AG04449 (cell line): ENCODE measurements around the gene TRIM4.

Source experiments
- CTCF ChIA-PET: fragments of 350-600 bp; formaldehyde crosslinking; extraction: SDS; loops from one replicate; lab custom pipeline; 2021; ENCODE audit warnings: antibody characterized with exemption; lab: Yijun Ruan, JAX
- POLR2A ChIA-PET: fragments of 400-600, 350-600 bp; formaldehyde crosslinking; extraction: SDS; loops from one replicate; lab custom pipeline; 2020; ENCODE audit warnings: antibody characterized with exemption, inconsistent platforms; lab: Yijun Ruan, JAX
- DNase-seq: peaks from one replicate; pipeline ENCODE4 v3.0.0-alpha.2; 2010; ENCODE audit warnings: low read depth, low spot score
- H3K4me3 ChIP-seq: 2 replicates; pipeline ENCODE4 v1.5.1; 2011; ENCODE audit warnings: low read depth, mild to moderate bottlenecking, control low read depth, low read length
- TF ChIP-seq, protein P1 (sequence below): IDR thresholded peaks from one replicate; pipeline ENCODE4 v1.5.1; 2011; ENCODE audit warnings: mild to moderate bottlenecking, moderate library complexity, low read length, control low read depth, inconsistent platforms; ENCODE audit not compliant: insufficient read depth; ENCODE audit errors: missing control alignments

TRIM4 gene

DNA sequence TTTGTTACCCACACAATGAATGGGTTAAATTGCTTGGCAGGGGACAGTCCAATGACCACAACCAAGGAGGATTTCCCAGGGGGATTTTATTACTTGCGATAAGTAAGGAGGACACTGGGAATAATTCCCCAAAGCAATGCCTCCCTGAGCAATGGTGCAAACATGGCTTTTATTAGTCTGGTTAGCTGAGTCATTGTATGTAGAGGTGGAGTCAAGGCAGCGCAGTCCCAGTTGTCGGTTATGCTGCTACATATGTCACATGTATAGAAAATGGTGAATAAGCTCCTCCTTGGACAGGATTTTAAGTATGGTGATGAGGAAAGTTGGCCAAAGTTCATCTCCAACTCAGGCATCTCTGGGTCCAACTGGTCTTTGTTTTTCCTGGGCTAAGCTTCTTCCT is 3.9 kb upstream of the TRIM4 start:
- ChIA-PET CTCF (interaction anchor here (0.6 to 13.7 kb wide), 3 partner anchors 46 to 66 kb away, joined by 3 to 190 read pairs (median 5); no protein-coding TSS in a partner anchor), POLR2A (no interaction called here)
- no peak for DNase-seq
- TF ChIP-seq, protein P1, sequence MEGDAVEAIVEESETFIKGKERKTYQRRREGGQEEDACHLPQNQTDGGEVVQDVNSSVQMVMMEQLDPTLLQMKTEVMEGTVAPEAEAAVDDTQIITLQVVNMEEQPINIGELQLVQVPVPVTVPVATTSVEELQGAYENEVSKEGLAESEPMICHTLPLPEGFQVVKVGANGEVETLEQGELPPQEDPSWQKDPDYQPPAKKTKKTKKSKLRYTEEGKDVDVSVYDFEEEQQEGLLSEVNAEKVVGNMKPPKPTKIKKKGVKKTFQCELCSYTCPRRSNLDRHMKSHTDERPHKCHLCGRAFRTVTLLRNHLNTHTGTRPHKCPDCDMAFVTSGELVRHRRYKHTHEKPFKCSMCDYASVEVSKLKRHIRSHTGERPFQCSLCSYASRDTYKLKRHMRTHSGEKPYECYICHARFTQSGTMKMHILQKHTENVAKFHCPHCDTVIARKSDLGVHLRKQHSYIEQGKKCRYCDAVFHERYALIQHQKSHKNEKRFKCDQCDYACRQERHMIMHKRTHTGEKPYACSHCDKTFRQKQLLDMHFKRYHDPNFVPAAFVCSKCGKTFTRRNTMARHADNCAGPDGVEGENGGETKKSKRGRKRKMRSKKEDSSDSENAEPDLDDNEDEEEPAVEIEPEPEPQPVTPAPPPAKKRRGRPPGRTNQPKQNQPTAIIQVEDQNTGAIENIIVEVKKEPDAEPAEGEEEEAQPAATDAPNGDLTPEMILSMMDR = no peak
- H3K4me3 ChIP-seq = no peak overlapping the region

DNA sequence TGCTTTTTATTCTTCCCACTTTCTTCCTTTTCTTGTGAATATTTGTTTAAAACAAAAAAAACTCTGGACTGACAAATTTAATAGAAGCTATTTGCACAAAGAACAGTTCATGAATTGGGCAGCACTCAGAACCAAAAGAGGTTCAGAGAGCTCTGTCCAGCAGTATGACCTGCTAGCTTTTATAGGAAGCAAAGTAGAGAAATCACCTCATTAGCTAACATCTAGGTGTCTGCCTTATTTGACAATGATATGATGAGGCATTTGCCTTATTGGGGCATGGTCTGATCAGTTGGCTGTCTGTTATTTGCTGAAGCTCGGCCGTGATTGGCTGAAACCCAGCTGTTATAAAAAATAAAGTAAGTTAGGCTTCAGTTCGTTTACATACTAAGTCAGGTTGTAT is 819 bp upstream of the TRIM4 start:
- ChIA-PET CTCF (interaction anchor here (0.7 to 13.7 kb wide), 4 partner anchors 12 to 70 kb away, joined by 3 to 190 read pairs (median 4); no protein-coding TSS in a partner anchor), POLR2A (interaction anchor here (0.9 kb wide), 1 partner anchor 9 kb away, joined by 4 read pairs; the partner anchor contains the start of gene GJC3)
- no peak for DNase-seq
- H3K4me3 ChIP-seq = peak overlapping the region; percentile 87
- TF ChIP-seq, protein P1 = no peak

DNA sequence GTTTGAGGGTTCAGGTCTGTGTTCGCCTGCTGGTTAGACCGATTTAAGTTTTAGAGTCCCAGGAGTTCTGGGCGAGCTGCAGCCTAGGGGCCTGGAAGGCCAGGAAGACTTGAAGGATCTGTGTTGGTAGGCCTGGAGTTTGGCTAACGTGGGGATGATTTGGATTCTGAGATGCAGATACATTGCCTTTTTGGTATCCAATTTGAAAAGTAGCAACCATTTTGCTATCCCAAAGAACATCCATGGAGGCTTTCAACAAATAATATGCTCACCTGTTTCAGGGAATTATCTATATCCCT is 433 bp upstream of the TRIM4 start:
- POLR2A ChIA-PET = interaction anchor here (0.6 to 1.5 kb wide), 5 partner anchors 9 to 415 kb away, joined by 3 to 5 read pairs (median 4); partner anchors contain the start of genes GJC3 and ZKSCAN5
- TF ChIP-seq, protein P1 = no peak
- CTCF ChIA-PET = interaction anchor here (0.7 to 13.7 kb wide), 5 partner anchors 10 to 70 kb away, joined by 3 to 190 read pairs (median 4); partner anchors contain the start of gene GJC3
- no peak for DNase-seq
- peak overlapping the region; percentile 87 for H3K4me3 ChIP-seq

DNA sequence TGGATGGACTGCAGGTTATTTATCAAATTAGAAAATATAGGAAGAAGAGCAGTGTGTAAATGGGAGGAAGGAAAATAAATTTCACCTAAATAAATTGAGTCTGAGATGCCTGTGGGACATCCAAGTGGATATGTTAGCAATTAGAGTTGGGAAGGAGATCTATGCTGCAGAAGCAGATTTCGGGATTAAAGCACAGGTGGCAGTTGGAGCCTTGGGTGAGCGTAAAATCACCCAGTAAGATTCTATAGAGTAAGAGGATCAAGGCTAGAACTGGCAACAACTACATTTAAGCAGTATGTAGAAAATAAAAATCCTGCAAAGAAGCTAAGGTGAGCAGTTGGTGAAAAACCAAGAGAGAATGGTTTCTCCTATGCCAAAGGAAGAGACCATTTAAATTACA is 8.4 kb downstream of the TRIM4 start:
- no peak for DNase-seq
- CTCF ChIA-PET = interaction anchor here (2.3 to 13.7 kb wide), 2 partner anchors 13 to 79 kb away, joined by 9 to 190 read pairs; no protein-coding TSS in a partner anchor
- TF ChIP-seq, protein P1 = no peak
- POLR2A ChIA-PET = no interaction called here
- H3K4me3 ChIP-seq = no peak overlapping the region

DNA sequence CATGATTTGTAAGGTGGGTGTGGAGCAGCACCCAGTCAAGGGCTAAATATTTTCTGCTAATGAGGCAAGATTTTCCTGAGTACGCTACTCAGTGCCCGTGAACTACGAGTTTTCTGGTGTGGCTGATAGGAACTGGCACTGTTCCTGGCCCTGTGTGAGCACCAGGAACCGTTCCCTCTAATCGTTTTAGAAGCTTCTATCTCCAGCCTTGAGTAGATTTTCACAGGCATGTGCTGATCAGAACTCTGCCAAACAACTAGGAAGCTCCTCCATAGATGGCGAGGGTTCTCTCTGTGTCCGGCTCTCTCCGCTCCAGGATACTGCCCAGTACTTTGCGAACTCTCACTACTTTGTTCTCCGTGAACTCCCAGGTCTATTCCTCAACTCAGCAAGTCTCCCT is 17.7 kb downstream of the TRIM4 start:
- ChIA-PET POLR2A (no interaction called here), CTCF (interaction anchor here (2.0 kb wide), 1 partner anchor 12 kb away, joined by 4 read pairs; no protein-coding TSS in a partner anchor)
- no peak overlapping the region for H3K4me3 ChIP-seq
- TF ChIP-seq, protein P1 = no peak
- no peak for DNase-seq

DNA sequence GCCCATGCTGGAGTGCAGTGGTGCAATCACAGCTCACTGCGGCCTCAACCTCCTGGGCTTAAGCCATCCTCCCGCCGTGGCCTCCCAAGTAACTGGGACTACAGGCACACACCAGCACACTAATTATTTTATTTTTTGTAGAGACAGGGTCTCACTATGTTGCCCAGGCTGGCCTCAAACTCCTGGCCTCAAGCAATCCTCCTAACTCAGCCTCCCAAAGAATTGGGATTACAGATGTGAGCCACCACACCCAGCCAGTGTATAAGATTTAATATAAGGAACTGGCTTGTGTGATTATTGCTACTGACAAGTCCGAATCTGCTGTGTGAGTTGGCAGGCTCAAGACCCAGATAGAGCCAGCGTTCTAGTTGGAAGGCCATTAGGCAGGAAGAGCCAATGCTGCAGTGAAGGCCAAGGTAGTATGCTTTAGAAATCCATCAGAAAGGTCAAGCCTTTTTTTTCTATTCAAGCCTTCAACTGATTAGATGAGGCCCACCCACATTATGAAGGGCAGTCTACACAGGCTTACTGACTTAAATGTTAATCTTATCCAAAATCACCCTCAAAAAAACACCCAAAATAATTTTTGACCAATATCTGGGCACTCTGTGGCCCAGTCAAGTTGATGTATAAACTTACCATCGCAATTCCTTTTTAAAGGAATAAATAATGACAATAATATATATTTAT is 19.4 kb downstream of the TRIM4 start:
- DNase-seq = no peak
- ChIA-PET POLR2A (no interaction called here), CTCF (no interaction called here)
- H3K4me3 ChIP-seq = no peak overlapping the region
- TF ChIP-seq, protein P1 = no peak
